Gastrocnemius medialis (tissue), 4 donors: ENCODE data around the gene OR6V1. TPM values are rescaled to one million over a fixed set of nuclear protein-coding genes. Genes with fewer than 3 reads are reported as not detected.

Experiments
- ATAC-seq, 2 donors: fragments of 150-250 bp; one replicate each; pipeline ENCODE4 v1.9.1; 2016
- DNase-seq, 2 donors: peaks; one replicate each; pipeline ENCODE4 v3.0.0-alpha.2; 2019
- H3K27ac ChIP-seq, 4 donors: fragments of 200-600 bp; sonication (generic); 1 replicate in 1 of 4; 2 replicates in 3 of 4; pipeline ENCODE4 v1.5.1; 2016 to 2018; ENCODE audit warnings: mild to moderate bottlenecking in 2 of 4, moderate library complexity in 1 of 4
- H3K27me3 ChIP-seq, 3 donors: fragments of 200-600 bp; sonication (generic) in 2 of 3; 1 replicate in 1 of 3; 2 replicates in 2 of 3; pipeline versions ENCODE4 v1.5.1 to v1.6.0; 2016 to 2019; ENCODE audit warnings: mild to moderate bottlenecking in 1 of 3, moderate library complexity in 1 of 3
- H3K36me3 ChIP-seq, 2 donors: fragments of 200-600 bp; sonication (generic) in 1 of 2; one replicate each; pipeline ENCODE4 v1.5.1; 2017 to 2018
- H3K4me1 ChIP-seq, 2 donors: fragments of 200-600 bp; sonication (generic) in 1 of 2; one replicate each; pipeline ENCODE4 v1.5.1; 2016 to 2017; ENCODE audit warnings: mild to moderate bottlenecking in 2 of 2
- H3K4me3 ChIP-seq, 4 donors: fragments of 200-600 bp; sonication (generic) in 3 of 4; 1 replicate in 1 of 4; 2 replicates in 3 of 4; pipeline ENCODE4 v1.5.1; 2016 to 2019; ENCODE audit warnings: mild to moderate bottlenecking in 2 of 4
- H3K9me3 ChIP-seq, 3 donors: fragments of 200-600 bp; sonication (generic) in 2 of 3; 1 replicate in 1 of 3; 2 replicates in 2 of 3; pipeline ENCODE4 v1.5.1; 2016 to 2019
- CTCF ChIP-seq, 5 experiments: fragments of 450-650 bp in 3 of 5; fragments of 200-600 bp in 2 of 5; sonication (generic) in 2 of 5; IDR thresholded peaks in 4 of 5; conservative IDR thresholded peaks in 1 of 5; 1 replicate in 4 of 5; 2 replicates in 1 of 5; pipeline ENCODE4 v1.5.1; 2016 to 2019; ENCODE audit warnings: antibody characterized with exemption in 5 of 5, mild to moderate bottlenecking in 3 of 5, moderate library complexity in 3 of 5
- POLR2A ChIP-seq, 2 donors: fragments of 450-650 bp; IDR thresholded peaks; one replicate each; pipeline ENCODE4 v1.6.1; 2017; ENCODE audit warnings: antibody characterized with exemption in 2 of 2, mild to moderate bottlenecking in 2 of 2, moderate library complexity in 2 of 2
- in situ Hi-C, 4 donors: fragments of 200-750 bp; cut with MboI; loops; one replicate each; pipeline versions ENCODE4 v1.15.0 to v1.8.0; 2017; ENCODE audit warnings: low sequenced_read_pairs in 4 of 4
- intact Hi-C: fragments of 100-400 bp; cut with DNase I; formaldehyde crosslinking; loops from one replicate; pipeline ENCODE4 v1.15.1; 2023; ENCODE audit warnings: low total_unique reads
- total RNA-seq, 4 donors: library from RNA; depleted of rRNA; stranded (reverse); fragments of >200 nt; gene quantifications; one replicate each; pipeline versions ENCODE4 v1.1.0 to v1.2.3, GENCODE V29; 2016

The OR6V1 gene
- total RNA-seq, 4 donors from 2014 or later = not detected

- DNase-seq (peak; percentile 29 to 55), ATAC-seq (peak; percentile 76 to 83)
- no peaks in the 10 kb centered on the region for H3K9me3 ChIP-seq
- H3K4me3 ChIP-seq = no peak overlapping the region
- H3K27me3 ChIP-seq = no peaks in the 10 kb centered on the region
- peaks cover 0 to 1% of the 10 kb centered on the region in 2 donors for H3K4me1 ChIP-seq
- in situ Hi-C loops = loop anchor here (5.0 to 25.0 kb wide), 5 partner anchors 133 to 429 kb away; partner anchors contain the start of genes EPHA1 (in 1 of the 4), EPHB6 (in 1 of the 4) and TAS2R60 (in 1 of the 4)
- intact Hi-C loops = loop anchor here (1.0 to 10.0 kb wide), 2 partner anchors 207 to 403 kb away; no protein-coding TSS in a partner anchor
- TF ChIP-seq CTCF (IDR thresholded peaks at IDR 0.05 in 4 of 5, conservative IDR thresholded peaks at IDR 0.05 in 1 of 5) (peak; percentile 82 to 96 (median 90)), POLR2A (IDR thresholded peaks at IDR 0.05) (no peak)
- no peak overlapping the region for H3K27ac ChIP-seq
- H3K36me3 ChIP-seq = no peaks in the 10 kb centered on the region
Measured at GRCh38 chr7:143008007-143008901, 43.9 kb upstream of the OR6V1 start.

GRCh38 chr7:143012001-143012400 lies 40.1 kb upstream of the OR6V1 start:
- Histone ChIP-seq H3K4me3 (no peak overlapping the region), H3K36me3 (no peaks in the 10 kb centered on the region), H3K27me3 (no peaks in the 10 kb centered on the region), H3K9me3 (no peaks in the 10 kb centered on the region), H3K27ac (no peak overlapping the region), H3K4me1 (peaks cover 7 to 10% of the 10 kb centered on the region in 2 donors)
- intact Hi-C loops (no loop called here), in situ Hi-C loops (loop anchor here in 2 of 4 donors (25.0 kb wide), 2 partner anchors 400 to 425 kb away; partner anchors contain the start of genes EPHA1 (in 1 of the 2) and TAS2R60 (in 1 of the 2))
- TF ChIP-seq CTCF (IDR thresholded peaks at IDR 0.05 in 4 of 5, conservative IDR thresholded peaks at IDR 0.05 in 1 of 5) (no peak), POLR2A (IDR thresholded peaks at IDR 0.05) (no peak)
- ATAC-seq (no peak), DNase-seq (no peak)

GRCh38 chr7:143012409-143012808 lies 39.7 kb upstream of the OR6V1 start:
- TF ChIP-seq CTCF (IDR thresholded peaks at IDR 0.05 in 4 of 5, conservative IDR thresholded peaks at IDR 0.05 in 1 of 5) (no peak), POLR2A (IDR thresholded peaks at IDR 0.05) (no peak)
- Histone ChIP-seq H3K4me1 (peaks cover 7 to 10% of the 10 kb centered on the region in 2 donors), H3K27me3 (no peaks in the 10 kb centered on the region), H3K4me3 (no peak overlapping the region), H3K9me3 (no peaks in the 10 kb centered on the region), H3K27ac (no peak overlapping the region), H3K36me3 (no peaks in the 10 kb centered on the region)
- in situ Hi-C loops (loop anchor here in 2 of 4 donors (25.0 kb wide), 2 partner anchors 400 to 425 kb away; partner anchors contain the start of genes EPHA1 (in 1 of the 2) and TAS2R60 (in 1 of the 2)), intact Hi-C loops (no loop called here)
- no peak for ATAC-seq
- no peak for DNase-seq

- Histone ChIP-seq H3K9me3 (no peaks in the 10 kb centered on the region), H3K36me3 (no peaks in the 10 kb centered on the region), H3K27me3 (no peaks in the 10 kb centered on the region), H3K4me1 (peaks cover 7 to 10% of the 10 kb centered on the region in 2 donors), H3K4me3 (no peak overlapping the region), H3K27ac (peak overlapping the region in 2 of 4 donors; percentile 4 to 40)
- in situ Hi-C loops (loop anchor here in 2 of 4 donors (25.0 kb wide), 2 partner anchors 399 to 424 kb away; partner anchors contain the start of genes EPHA1 (in 1 of the 2) and TAS2R60 (in 1 of the 2)), intact Hi-C loops (no loop called here)
- no peak for TF ChIP-seq POLR2A (IDR thresholded peaks at IDR 0.05)
- no peak for TF ChIP-seq CTCF (IDR thresholded peaks at IDR 0.05 in 4 of 5, conservative IDR thresholded peaks at IDR 0.05 in 1 of 5)
- ATAC-seq (peak in 1 of 2 donors; percentile 14), DNase-seq (no peak)
Measured at GRCh38 chr7:143013473-143013872, 38.7 kb upstream of the OR6V1 start.
